Stimulated activated CD4-positive, alpha-beta T cell treated with anti-CD3 and anti-CD28 coated beads, Interleukin-12 subunit alpha, Interleukin-12 subunit beta, amount 100 ng/mL, for 24 hours (primary cell): ENCODE measurements around the gene FAM13A.
"Not testable (repeated sequence)": the region's sequence is repeated elsewhere in the genome, so short reads cannot be mapped to it uniquely, and the experiment has no call there.

Experiments
- DNase-seq, 2 experiments: peaks; one replicate each; pipeline ENCODE4 v3.0.0-alpha.2; 2020; ENCODE audit warnings: low read depth in 2 of 2

FAM13A gene

GRCh38 chr4:88960576-88960975, 96.4 kb downstream of the FAM13A start:
- DNase-seq, result no peak

GRCh38 chr4:88958080-88958479, 98.9 kb downstream of the FAM13A start:
- no peak for DNase-seq

GRCh38 chr4:88957570-88957969, 99.4 kb downstream of the FAM13A start:
- DNase-seq, result no peak

- no peak for DNase-seq
Measured at GRCh38 chr4:88955580-88956380, 101.2 kb downstream of the FAM13A start.

- DNase-seq, result no peak
Measured at GRCh38 chr4:88953400-88953799, 103.6 kb downstream of the FAM13A start.

- DNase-seq, result no peak
Measured at GRCh38 chr4:88952081-88952480, 104.9 kb downstream of the FAM13A start.

- no peak for DNase-seq
Measured at GRCh38 chr4:88949605-88950004, 107.4 kb downstream of the FAM13A start.

GRCh38 chr4:88940506-88940905, 116.5 kb downstream of the FAM13A start:
- DNase-seq, result no peak

GRCh38 chr4:88939697-88940096, 117.3 kb downstream of the FAM13A start:
- no peak for DNase-seq

GRCh38 chr4:88938138-88938537, 118.8 kb downstream of the FAM13A start:
- DNase-seq, result no peak

- DNase-seq, result no peak
Measured at GRCh38 chr4:88937081-88937480, 119.9 kb downstream of the FAM13A start.

GRCh38 chr4:88933414-88934160, 123.4 kb downstream of the FAM13A start:
- DNase-seq, result no peak

GRCh38 chr4:88928852-88929251, 128.1 kb downstream of the FAM13A start:
- DNase-seq, result no peak

- no peak for DNase-seq
Measured at GRCh38 chr4:88927420-88927819, 129.6 kb downstream of the FAM13A start.

- DNase-seq, result no peak
Measured at GRCh38 chr4:88919056-88919455, 137.9 kb downstream of the FAM13A start.

GRCh38 chr4:88913181-88913580, 143.8 kb downstream of the FAM13A start:
- DNase-seq, result not testable (repeated sequence)

- no peak for DNase-seq
Measured at GRCh38 chr4:88911246-88912212, 145.5 kb downstream of the FAM13A start.

GRCh38 chr4:88910101-88910500, 146.9 kb downstream of the FAM13A start:
- no peak for DNase-seq

- DNase-seq, result no peak
Measured at GRCh38 chr4:88908521-88908920, 148.5 kb downstream of the FAM13A start.

GRCh38 chr4:88908003-88908402, 149.0 kb downstream of the FAM13A start:
- no peak for DNase-seq

GRCh38 chr4:88907478-88907877, 149.5 kb downstream of the FAM13A start:
- DNase-seq, result no peak

GRCh38 chr4:88904240-88904639, 152.7 kb downstream of the FAM13A start:
- DNase-seq, result not testable (repeated sequence)
